Parietal lobe (tissue), 2 donors: ENCODE data around the gene KCNK18. TPM values are rescaled to one million over a fixed set of nuclear protein-coding genes. Genes with fewer than 3 reads are reported as not detected.

ENCODE experiments used
- small RNA-seq: library from RNA; depleted of rRNA; stranded (forward); fragments of <200 nt; gene quantifications from one replicate; pipeline ENCODE3, GENCODE V24; 2014; ENCODE audit warnings: low replicate concordance
- total RNA-seq: library from RNA; depleted of rRNA; stranded (reverse); fragments of >200 nt; gene quantifications from one replicate; pipeline ENCODE4 v1.2.3, GENCODE V29; 2014

KCNK18 gene
- not detected for total RNA-seq

DNA sequence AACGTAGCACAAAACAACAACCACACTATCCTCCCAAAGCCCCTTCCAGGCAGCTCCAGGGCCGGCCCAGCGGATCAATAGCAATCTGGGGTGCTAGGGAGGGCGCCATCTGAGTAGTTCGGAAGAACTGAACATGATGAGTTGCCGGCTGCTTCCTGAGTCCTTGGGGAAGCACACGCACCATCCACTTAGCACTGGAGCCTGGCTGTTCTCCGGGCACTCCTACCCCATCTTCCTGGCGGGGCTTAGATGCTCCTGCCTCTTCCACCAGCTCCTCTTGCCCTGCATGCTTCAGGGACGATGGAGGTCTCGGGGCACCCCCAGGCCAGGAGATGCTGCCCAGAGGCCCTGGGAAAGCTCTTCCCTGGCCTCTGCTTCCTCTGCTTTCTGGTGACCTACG lies at the start of gene KCNK18:
TSS of gene KCNK18 (plus strand) at position 301 of the 400 bp plus-strand sequence. CDS start at position 301, 0 bp downstream.

DNA sequence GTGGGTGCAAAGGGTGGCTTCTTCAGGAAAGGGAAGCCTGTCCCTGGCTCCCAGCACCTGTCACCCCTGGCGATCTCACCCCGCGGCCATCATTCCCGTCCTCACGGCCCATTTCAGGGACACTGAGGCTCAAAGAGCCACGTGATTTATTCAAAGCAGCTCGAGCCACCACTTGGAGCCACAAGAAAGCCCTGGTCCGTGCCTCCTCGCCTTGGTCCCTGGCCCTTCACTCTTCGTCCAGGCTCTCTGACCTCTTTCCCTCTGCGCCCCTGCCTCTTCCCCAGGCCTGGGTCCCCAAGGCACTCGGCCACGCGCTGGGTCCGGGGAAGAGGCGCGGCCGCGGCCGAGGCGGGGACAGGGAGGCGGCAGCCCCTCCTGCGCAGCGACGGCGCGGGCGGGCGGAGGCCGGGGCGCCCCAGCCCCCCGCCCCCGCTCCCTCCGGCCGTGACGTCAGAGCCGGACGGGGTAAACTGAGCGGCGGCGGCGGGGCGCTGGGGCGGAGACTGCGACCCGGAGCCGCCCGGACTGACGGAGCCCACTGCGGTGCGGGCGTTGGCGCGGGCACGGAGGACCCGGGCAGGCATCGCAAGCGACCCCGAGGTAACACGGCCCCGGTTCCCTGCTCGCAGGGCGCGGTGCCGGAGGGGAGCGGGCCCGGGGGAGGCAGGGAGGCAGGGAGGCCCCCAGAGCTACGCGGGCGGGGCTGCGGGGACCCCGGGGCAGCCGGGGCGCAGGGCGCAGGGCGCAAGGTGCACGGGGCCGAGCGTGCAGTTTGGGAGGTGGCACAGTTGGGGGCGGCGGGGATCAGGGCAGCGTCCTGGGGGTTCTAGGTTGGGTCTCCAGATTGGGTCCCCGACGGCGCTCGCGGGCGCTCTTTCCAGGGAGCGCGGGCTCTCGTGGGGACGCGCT lies 43.6 kb downstream of the KCNK18 start, which contains the start of gene SLC18A2:
TSS of gene SLC18A2 (plus strand) at position 494 of the 909 bp plus-strand sequence. CDS start 580 bp downstream, outside the sequence.

Small RNA genes lying within 50 kb of the gene (small RNA-seq; reads per million reads assigned to genes)
- 0.43 reads per million, percentile 36 among the genes with 10 or more reads in this experiment for gene MIR3663

Other genes with a start within 250 kb of the KCNK18 start
- gene SHTN1, start 192.3 kb upstream of the KCNK18 start, total RNA-seq = 109 TPM
- gene VAX1, start 59.2 kb upstream of the KCNK18 start, total RNA-seq = 2.5 TPM
- 0.31 TPM for gene SLC18A2, start 43.6 kb downstream of the KCNK18 start, total RNA-seq
- 30.4 TPM for gene PDZD8, start 178.0 kb downstream of the KCNK18 start, total RNA-seq